Liver (tissue), 3 donors: ENCODE data around the gene ACAT2.

Experiments
- ATF3 ChIP-seq: IDR thresholded peaks from 2 replicates; pipeline ENCODE4 v1.6.1; 2016; ENCODE audit warnings: antibody characterized with exemption
- SP1 ChIP-seq: IDR thresholded peaks from 2 replicates; pipeline ENCODE4 v1.6.1; 2018; ENCODE audit warnings: antibody characterized with exemption, mild to moderate bottlenecking
- TAF1 ChIP-seq: conservative IDR thresholded peaks from 2 replicates; pipeline ENCODE4 v1.6.1; 2016; ENCODE audit warnings: antibody characterized with exemption, mild to moderate bottlenecking
- ZBTB33 ChIP-seq: IDR thresholded peaks from 2 replicates; pipeline ENCODE4 v1.6.1; 2016; ENCODE audit warnings: antibody characterized with exemption
- TF ChIP-seq, protein P1 (sequence below): fragments of 150-350 bp; IDR thresholded peaks from 2 replicates; pipeline ENCODE4 v1.5.1; 2017; ENCODE audit warnings: improper control_type of control experiment, low read depth, low read length; ENCODE audit not compliant: missing input control
- donor health status: healthy.
- donor health status: healthy.

- TF ChIP-seq, protein P1, sequence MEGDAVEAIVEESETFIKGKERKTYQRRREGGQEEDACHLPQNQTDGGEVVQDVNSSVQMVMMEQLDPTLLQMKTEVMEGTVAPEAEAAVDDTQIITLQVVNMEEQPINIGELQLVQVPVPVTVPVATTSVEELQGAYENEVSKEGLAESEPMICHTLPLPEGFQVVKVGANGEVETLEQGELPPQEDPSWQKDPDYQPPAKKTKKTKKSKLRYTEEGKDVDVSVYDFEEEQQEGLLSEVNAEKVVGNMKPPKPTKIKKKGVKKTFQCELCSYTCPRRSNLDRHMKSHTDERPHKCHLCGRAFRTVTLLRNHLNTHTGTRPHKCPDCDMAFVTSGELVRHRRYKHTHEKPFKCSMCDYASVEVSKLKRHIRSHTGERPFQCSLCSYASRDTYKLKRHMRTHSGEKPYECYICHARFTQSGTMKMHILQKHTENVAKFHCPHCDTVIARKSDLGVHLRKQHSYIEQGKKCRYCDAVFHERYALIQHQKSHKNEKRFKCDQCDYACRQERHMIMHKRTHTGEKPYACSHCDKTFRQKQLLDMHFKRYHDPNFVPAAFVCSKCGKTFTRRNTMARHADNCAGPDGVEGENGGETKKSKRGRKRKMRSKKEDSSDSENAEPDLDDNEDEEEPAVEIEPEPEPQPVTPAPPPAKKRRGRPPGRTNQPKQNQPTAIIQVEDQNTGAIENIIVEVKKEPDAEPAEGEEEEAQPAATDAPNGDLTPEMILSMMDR = no peak
- TF ChIP-seq SP1 (no peak), ATF3 (no peak), TAF1 (no peak), ZBTB33 (no peak)
Observed at GRCh38 chr6:159713984-159714383, 47.9 kb upstream of the ACAT2 start.
